B cell (primary cell): ENCODE measurements around the gene PNMA8B.

Experiments used
- EZH2 ChIP-seq: IDR thresholded peaks from 2 replicates; pipeline ENCODE4 v1.6.1; 2012; ENCODE audit warnings: borderline replicate concordance, low read depth, mild to moderate bottlenecking, moderate library complexity, low read length; ENCODE audit not compliant: insufficient read depth, poor library complexity, severe bottlenecking
- TF ChIP-seq, protein P1 (sequence below): fragments of 200-600 bp; IDR thresholded peaks from one replicate; pipeline ENCODE4 v1.8.0; 2022; ENCODE audit warnings: antibody characterized with exemption, mild to moderate bottlenecking

DNA sequence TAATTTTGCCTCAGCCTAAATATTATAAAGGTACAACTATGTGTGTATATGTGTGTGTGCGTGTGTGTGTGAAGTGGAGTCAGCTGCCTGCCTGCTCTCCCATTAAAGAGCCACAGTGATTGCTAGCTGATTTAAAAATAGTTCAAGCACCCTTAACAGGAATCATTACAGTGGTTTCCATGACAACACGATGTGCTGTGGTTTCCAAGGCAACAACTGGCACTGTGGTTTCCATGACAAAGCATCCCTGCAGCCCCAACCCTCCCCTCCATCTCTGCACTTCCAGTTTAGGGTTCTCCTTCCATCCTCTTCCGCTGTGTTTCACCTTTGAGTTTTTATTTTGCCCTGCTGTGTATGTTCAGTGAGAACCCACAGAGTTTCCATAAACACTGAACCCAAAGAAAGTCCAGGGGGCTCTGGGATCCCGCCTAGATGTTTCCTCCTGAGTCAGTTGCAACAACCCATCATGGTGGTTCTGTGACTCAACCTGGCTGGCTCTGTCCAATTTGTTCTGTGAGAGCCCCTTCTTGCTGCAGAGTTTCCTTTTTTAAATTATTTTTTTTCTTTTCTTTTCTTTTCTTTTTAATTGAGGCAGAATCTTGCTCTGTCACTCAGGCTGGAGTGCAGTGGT is 17.2 kb downstream of the PNMA8B start:
- TF ChIP-seq, protein P1, sequence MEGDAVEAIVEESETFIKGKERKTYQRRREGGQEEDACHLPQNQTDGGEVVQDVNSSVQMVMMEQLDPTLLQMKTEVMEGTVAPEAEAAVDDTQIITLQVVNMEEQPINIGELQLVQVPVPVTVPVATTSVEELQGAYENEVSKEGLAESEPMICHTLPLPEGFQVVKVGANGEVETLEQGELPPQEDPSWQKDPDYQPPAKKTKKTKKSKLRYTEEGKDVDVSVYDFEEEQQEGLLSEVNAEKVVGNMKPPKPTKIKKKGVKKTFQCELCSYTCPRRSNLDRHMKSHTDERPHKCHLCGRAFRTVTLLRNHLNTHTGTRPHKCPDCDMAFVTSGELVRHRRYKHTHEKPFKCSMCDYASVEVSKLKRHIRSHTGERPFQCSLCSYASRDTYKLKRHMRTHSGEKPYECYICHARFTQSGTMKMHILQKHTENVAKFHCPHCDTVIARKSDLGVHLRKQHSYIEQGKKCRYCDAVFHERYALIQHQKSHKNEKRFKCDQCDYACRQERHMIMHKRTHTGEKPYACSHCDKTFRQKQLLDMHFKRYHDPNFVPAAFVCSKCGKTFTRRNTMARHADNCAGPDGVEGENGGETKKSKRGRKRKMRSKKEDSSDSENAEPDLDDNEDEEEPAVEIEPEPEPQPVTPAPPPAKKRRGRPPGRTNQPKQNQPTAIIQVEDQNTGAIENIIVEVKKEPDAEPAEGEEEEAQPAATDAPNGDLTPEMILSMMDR = no peak
- TF ChIP-seq EZH2 = no peak
